HepG2 (cell line): ENCODE results near the gene C9orf85. TPM values are rescaled to one million over a fixed set of nuclear protein-coding genes. Genes with fewer than 3 reads are reported as not detected.

Experiments used
- ARNT ChIP-seq: fragments of 450-650 bp; IDR thresholded peaks from 2 replicates; pipeline ENCODE4 v1.6.1; 2017
- BCL3 ChIP-seq: sonication (generic); formaldehyde crosslinking; IDR thresholded peaks from 2 replicates; pipeline ENCODE4 v1.5.1; 2020; ENCODE audit warnings: mild to moderate bottlenecking, missing genetic modification reagents, moderate library complexity
- CBX1 ChIP-seq: IDR thresholded peaks from one replicate; pipeline ENCODE4 v1.6.1; 2016; ENCODE audit warnings: antibody characterized with exemption, low read depth
- ETV5 ChIP-seq: IDR thresholded peaks from 2 replicates; pipeline ENCODE4 v1.6.1; 2018; ENCODE audit warnings: missing biosample characterization, missing genetic modification reagents, inconsistent platforms, borderline replicate concordance
- HDAC6 ChIP-seq: fragments of 200-600 bp; sonication (generic); IDR thresholded peaks from 2 replicates; pipeline ENCODE4 v1.7.0; 2017; ENCODE audit warnings: mild to moderate bottlenecking, antibody characterized with exemption, low read length, low read depth
- HMGXB3 ChIP-seq: sonication (generic); formaldehyde crosslinking; IDR thresholded peaks from 2 replicates; pipeline ENCODE4 v1.4.0; 2020; ENCODE audit warnings: missing genetic modification reagents, borderline replicate concordance
- JARID2 ChIP-seq: sonication (generic); formaldehyde crosslinking; IDR thresholded peaks from 2 replicates; pipeline ENCODE4 v1.8.1; 2023; ENCODE audit warnings: missing genetic modification reagents, inconsistent platforms; ENCODE audit not compliant: insufficient replicate concordance
- MAX ChIP-seq: IDR thresholded peaks from 2 replicates; pipeline ENCODE4 v1.6.1; 2012; ENCODE audit warnings: inconsistent platforms
- MEIS2 ChIP-seq: sonication (generic); formaldehyde crosslinking; IDR thresholded peaks from 2 replicates; pipeline ENCODE4 v1.9.0; 2021; ENCODE audit warnings: mild to moderate bottlenecking, missing genetic modification reagents
- NFIB ChIP-seq: sonication (generic); formaldehyde crosslinking; IDR thresholded peaks from 2 replicates; pipeline ENCODE4 v1.9.0; 2021; ENCODE audit warnings: missing genetic modification reagents, mild to moderate bottlenecking, borderline replicate concordance
- NFIC ChIP-seq: IDR thresholded peaks from 2 replicates; pipeline ENCODE4 v1.6.1; 2012; ENCODE audit warnings: mild to moderate bottlenecking, low read length, inconsistent platforms
- PAX8 ChIP-seq: sonication (generic); formaldehyde crosslinking; IDR thresholded peaks from 2 replicates; pipeline ENCODE4 v1.8.0; 2022; ENCODE audit warnings: mild to moderate bottlenecking, missing genetic modification reagents, borderline replicate concordance
- PCBP2 ChIP-seq: fragments of 200-400 bp; formaldehyde crosslinking; optimal IDR thresholded peaks from 2 replicates; pipeline ENCODE3; 2018; ENCODE audit warnings: low read length, low read depth; ENCODE audit not compliant: poor library complexity, severe bottlenecking
- PHF20 ChIP-seq: sonication (generic); formaldehyde crosslinking; IDR thresholded peaks from 2 replicates; pipeline ENCODE4 v1.5.0; 2020; ENCODE audit warnings: mild to moderate bottlenecking, missing genetic modification reagents
- REL ChIP-seq: sonication (generic); formaldehyde crosslinking; conservative IDR thresholded peaks from 2 replicates; pipeline ENCODE4 v1.8.0; 2022; ENCODE audit warnings: mild to moderate bottlenecking, missing genetic modification reagents, moderate library complexity
- TFDP1 ChIP-seq: IDR thresholded peaks from 2 replicates; pipeline ENCODE4 v1.6.1; 2016; ENCODE audit warnings: missing compliant biosample characterization, missing genetic modification reagents, borderline replicate concordance
- TSC22D2 ChIP-seq: sonication (generic); formaldehyde crosslinking; IDR thresholded peaks from 2 replicates; pipeline ENCODE4 v1.5.1; 2020; ENCODE audit warnings: missing genetic modification reagents, mild to moderate bottlenecking, borderline replicate concordance
- XRCC5 ChIP-seq: fragments of 200-400 bp; formaldehyde crosslinking; optimal IDR thresholded peaks from 2 replicates; pipeline ENCODE3; 2017; ENCODE audit warnings: mild to moderate bottlenecking, low read length
- ZNF235 ChIP-seq: sonication (generic); formaldehyde crosslinking; IDR thresholded peaks from 2 replicates; pipeline ENCODE4 v1.8.1; 2023; ENCODE audit warnings: mild to moderate bottlenecking, missing genetic modification reagents, borderline replicate concordance
- ZNF552 ChIP-seq: sonication (generic); formaldehyde crosslinking; IDR thresholded peaks from 2 replicates; pipeline ENCODE4 v1.9.0; 2022; ENCODE audit warnings: missing genetic modification reagents, mild to moderate bottlenecking, borderline replicate concordance
- ZNF607 ChIP-seq: sonication (generic); formaldehyde crosslinking; IDR thresholded peaks from 2 replicates; pipeline ENCODE4 v1.5.1; 2020; ENCODE audit warnings: missing genetic modification reagents, mild to moderate bottlenecking, borderline replicate concordance
- ZNF749 ChIP-seq: sonication (generic); formaldehyde crosslinking; IDR thresholded peaks from 2 replicates; pipeline ENCODE4 v1.8.0; 2022; ENCODE audit warnings: mild to moderate bottlenecking, missing genetic modification reagents, moderate library complexity, borderline replicate concordance
- ZSCAN31 ChIP-seq: sonication (generic); formaldehyde crosslinking; IDR thresholded peaks from 2 replicates; pipeline ENCODE4 v1.5.0; 2020; ENCODE audit warnings: low read depth, mild to moderate bottlenecking, missing genetic modification reagents
- polyA plus RNA-seq, 8 experiments: library from polyadenylated mRNA; depleted of rRNA in 3 of 8; stranded (reverse) in 7 of 8; unstranded in 1 of 8; fragments of >200 nt; fragmentation: Illumina TruSeq in 4 of 8; extraction: Trizol in 4 of 8; gene quantifications; 2 replicates each; pipeline versions ENCODE4 v1.2.1 to v1.2.3, GENCODE V29; 2011 to 2016; ENCODE audit warnings: low read depth in 4 of 8, missing spikeins in 1 of 8, mixed read lengths in 1 of 8; ENCODE audit not compliant: insufficient read depth in 1 of 8
- total RNA-seq, 5 experiments: library from RNA; depleted of rRNA; stranded (reverse); fragments of >200 nt; fragmentation: Illumina TruSeq; extraction: Trizol; gene quantifications; 2 replicates each; pipeline ENCODE4 v1.2.3, GENCODE V29; 2016; ENCODE audit warnings: low read depth in 1 of 5

C9orf85 gene
- total and polyA plus RNA-seq, 2 of the 13 experiments (the other 11 are each of a cell fraction or from before 2014, with no cell fraction given) = 9.9 to 13.9 TPM

GRCh38 chr9:71909887-71910649 is 1.4 kb upstream of the C9orf85 start (continued):
- TF ChIP-seq ZNF607 (CRISPR knock-in tag) (no peak), MEIS2 (CRISPR knock-in tag) (0 out of 2 replicates have a peak, but pooled peaks have one; percentile 29), MAX (peak; percentile 5; the same call in 1 of the 2 replicates), HDAC6 (no peak), ARNT (no peak), HMGXB3 (CRISPR knock-in tag) (no peak), TSC22D2 (CRISPR knock-in tag) (no peak), NFIB (CRISPR knock-in tag) (no peak), PCBP2 (no peak), NFIC (no peak), CBX1 (no peak), ETV5 (no peak), PAX8 (CRISPR knock-in tag) (no peak), BCL3 (CRISPR knock-in tag) (no peak), ZSCAN31 (CRISPR knock-in tag) (no peak), XRCC5 (no peak), PHF20 (CRISPR knock-in tag) (no peak), JARID2 (no peak), ZNF552 (CRISPR knock-in tag) (no peak), ZNF749 (no peak), ZNF235 (CRISPR knock-in tag) (no peak), REL (CRISPR knock-in tag) (no peak), TFDP1 (CRISPR knock-in tag) (peak; percentile 54; the same call in 1 of the 2 replicates)
